ENCODE measurements around the gene CDK8.
"Not testable (repeated sequence)": the region's sequence is repeated elsewhere in the genome, so short reads cannot be mapped to it uniquely, and the experiment has no call there.

Gene CDK8

GRCh38 chr13:26253262-26253786, 605 bp upstream of the CDK8 start:
- no peak for DNase-seq (ENCODE audit: low spot score)

- peak; percentile 39 for DNase-seq (ENCODE audit: low spot score)
Observed at GRCh38 chr13:26254583-26255111, 718 bp downstream of the CDK8 start.

GRCh38 chr13:26255115-26255514, 1.2 kb downstream of the CDK8 start:
- no peak for DNase-seq (ENCODE audit: low spot score)

DNA sequence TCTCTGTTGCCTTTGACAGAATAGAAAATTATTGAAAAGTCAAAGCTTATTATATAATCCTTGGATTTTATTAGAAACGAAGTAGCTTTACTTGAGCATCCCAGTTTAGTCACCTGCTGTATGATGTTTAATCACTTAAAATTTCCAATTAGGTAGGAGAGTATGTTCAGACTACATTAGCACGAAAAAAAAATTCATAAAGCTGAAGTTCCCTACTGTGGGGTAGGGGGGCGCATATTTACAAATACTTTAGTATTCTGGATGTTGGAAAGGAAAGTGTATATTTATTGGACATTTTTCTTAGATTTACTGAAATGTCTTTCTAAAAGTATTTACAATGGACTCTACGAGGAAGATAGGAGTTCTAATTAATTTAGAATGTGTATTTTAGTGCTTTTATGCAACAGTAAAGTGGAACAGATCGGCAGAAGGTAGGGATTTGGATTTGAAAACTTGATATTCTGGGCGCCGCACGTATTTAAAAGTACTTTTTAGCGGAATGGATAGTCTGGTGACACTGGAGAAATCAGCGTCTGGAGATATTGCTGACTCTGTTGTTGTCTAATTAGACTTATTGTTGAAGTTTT, 1.9 kb downstream of the CDK8 start:
- DNase-seq (ENCODE audit: low spot score), result no peak

- DNase-seq (ENCODE audit: low spot score), result no peak
Observed at GRCh38 chr13:26257049-26257448, 3.1 kb downstream of the CDK8 start.

GRCh38 chr13:26259634-26260033, 5.7 kb downstream of the CDK8 start:
- no peak for DNase-seq (ENCODE audit: low spot score)

- DNase-seq (ENCODE audit: low spot score), result no peak
Observed at GRCh38 chr13:26262156-26262555, 8.2 kb downstream of the CDK8 start.

DNA sequence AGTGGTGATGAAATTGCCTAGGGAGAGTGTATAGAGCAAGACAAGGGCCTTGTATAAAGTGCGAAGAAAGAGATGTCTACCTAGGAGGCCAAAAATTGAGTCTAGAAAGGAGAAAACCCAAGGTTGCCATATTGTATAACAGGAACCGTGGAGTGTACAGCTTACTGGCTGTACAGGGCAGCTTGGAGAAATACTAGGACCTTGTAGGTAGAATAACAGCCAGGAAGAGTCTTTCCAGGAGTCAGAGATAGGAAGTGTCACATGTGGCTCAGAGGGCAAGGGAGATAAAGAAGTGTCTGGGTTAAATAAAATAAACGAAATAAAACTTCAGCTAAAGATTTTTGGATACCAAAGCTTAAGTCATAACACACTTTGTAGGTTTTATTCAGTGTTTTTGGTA, 12.4 kb downstream of the CDK8 start:
- DNase-seq (ENCODE audit: low spot score), result no peak

GRCh38 chr13:26270707-26271106, 16.8 kb downstream of the CDK8 start:
- no peak for DNase-seq (ENCODE audit: low spot score)

- no peak for DNase-seq (ENCODE audit: low spot score)
Observed at GRCh38 chr13:26272621-26273020, 18.7 kb downstream of the CDK8 start.

DNA sequence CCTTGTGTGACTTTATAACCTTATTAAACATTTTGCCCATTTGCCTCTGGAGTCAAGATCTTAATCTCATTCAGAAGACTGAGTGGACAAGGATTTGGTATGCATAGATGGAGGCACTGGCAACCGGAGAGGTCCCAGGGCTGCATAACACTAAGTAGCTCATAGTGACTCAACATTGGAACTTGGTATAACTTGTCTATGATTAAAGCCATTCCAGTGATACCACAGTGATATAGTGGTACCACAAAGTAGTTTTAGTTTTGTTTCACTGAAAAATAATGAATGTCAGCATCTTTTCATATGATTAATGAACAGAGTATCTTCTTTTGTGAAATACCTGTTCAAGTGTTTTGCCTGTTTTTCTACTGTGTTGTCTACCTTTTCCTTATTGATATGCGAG, 26.4 kb downstream of the CDK8 start:
- no peak for DNase-seq (ENCODE audit: low spot score)

- DNase-seq (ENCODE audit: low spot score), result peak; percentile 3
Observed at GRCh38 chr13:26280822-26281221, 26.9 kb downstream of the CDK8 start.

DNA sequence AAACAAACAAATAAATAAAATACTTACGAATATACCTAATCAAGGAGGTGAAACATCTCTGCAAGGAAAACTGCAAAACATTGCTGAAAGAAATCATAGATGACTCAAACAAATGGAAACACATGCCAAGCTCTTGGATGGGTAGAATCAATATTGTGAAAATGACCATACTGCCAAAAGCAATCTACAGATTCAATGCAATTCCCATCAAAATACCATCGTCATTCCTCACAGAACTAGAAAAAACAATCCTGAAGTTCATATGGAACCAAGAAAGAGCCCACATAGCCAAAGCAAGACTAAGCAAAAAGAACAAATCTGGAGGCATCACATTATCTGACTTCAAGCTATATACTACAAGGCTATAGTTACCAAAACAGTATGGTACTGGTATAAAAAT, 32.0 kb downstream of the CDK8 start:
- DNase-seq (ENCODE audit: low spot score), result not testable (repeated sequence)

- DNase-seq (ENCODE audit: low spot score), result not testable (repeated sequence)
Observed at GRCh38 chr13:26288838-26289237, 34.9 kb downstream of the CDK8 start.

- DNase-seq (ENCODE audit: low spot score), result no peak
Observed at GRCh38 chr13:26295812-26296211, 41.9 kb downstream of the CDK8 start.

DNA sequence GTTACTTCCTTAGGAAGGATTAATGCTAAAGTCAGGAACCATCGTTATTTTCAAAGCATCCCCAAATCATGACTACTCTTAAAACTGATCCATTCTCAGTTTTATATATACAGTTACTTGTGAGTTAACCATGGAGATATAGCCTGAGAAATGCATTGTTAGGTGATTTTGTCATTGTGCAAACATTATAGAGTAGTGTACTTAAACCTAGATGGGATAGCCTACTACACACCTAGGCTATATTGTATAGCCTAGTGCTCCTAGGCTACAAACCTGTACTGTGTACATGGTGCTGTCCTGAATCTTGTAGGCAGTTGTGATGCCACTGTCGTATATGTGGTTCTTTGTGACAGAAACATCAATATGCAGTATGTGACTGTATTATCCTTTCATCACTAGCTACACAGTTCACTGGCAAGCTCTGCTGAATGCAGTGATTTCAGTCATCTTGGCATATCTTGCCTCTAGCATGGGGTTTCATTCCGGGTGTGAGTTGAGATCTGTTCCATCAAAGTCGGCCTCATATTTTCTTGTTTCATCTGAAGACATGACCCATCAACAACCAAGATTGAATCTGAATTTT, 45.3 kb downstream of the CDK8 start:
- DNase-seq (ENCODE audit: low spot score), result no peak

GRCh38 chr13:26300140-26300539, 46.2 kb downstream of the CDK8 start:
- DNase-seq (ENCODE audit: low spot score), result no peak

- no peak for DNase-seq (ENCODE audit: low spot score)
Observed at GRCh38 chr13:26305676-26306075, 51.7 kb downstream of the CDK8 start.

DNA sequence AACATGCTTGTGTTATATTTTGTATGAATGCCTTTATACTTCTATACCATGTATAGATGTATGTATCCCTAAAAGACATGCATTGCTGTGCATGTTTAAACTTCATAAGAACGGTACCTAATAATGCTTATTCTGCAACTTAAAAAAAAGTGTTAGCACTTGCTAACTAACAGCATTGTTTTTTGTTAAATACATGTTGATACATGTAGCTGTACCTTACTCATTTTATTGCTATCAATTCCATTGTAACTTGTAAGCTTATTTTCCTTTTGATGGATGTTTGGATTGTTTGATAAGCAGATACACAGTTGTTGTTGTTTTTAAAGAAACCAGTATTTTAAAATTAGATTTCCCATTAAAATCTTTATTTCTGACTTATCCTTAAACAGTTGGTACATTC, 53.8 kb downstream of the CDK8 start:
- DNase-seq (ENCODE audit: low spot score), result no peak

GRCh38 chr13:26308250-26308649, 54.3 kb downstream of the CDK8 start:
- DNase-seq (ENCODE audit: low spot score), result no peak

GRCh38 chr13:26308836-26309235, 54.9 kb downstream of the CDK8 start:
- DNase-seq (ENCODE audit: low spot score), result no peak

DNA sequence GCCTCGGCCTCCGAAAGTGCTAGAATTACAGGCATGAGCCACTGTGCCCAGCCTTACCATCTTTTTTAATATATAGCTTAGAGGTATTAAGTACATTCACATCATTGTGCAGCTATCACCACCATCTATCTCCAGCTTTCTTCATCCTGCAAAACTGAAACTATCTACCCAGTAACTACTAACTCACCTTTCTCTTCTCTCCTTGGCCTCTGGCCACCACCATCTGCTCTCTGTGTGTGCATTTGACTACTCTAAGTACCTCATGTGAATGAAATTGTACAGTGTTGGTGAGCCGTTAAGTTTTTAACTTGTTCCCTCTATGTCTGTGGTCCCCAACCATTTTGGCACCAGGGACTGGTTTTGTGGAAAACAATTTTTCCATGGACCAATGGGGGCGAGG, 56.1 kb downstream of the CDK8 start:
- no peak for DNase-seq (ENCODE audit: low spot score)

DNA sequence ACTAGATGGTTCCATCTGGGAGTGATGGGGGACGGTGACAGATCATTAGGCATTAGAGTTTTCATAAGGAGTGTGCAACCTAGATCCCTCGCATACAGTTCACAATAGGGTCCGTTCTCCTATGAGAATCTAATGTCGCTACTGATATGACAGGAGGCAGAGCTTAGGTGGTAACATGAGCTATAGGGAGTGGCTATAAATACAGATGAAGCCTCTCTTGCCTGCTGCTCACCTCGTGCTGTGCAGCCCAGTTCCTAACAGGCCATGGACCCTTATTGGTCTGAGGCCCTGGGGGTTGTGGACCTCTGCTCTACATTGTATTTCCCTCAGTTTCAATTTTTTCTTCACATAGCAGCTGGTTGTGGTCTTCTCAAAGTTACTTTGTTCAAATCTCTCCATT, 56.5 kb downstream of the CDK8 start:
- no peak for DNase-seq (ENCODE audit: low spot score)

- not testable (repeated sequence) for DNase-seq (ENCODE audit: low spot score)
Observed at GRCh38 chr13:26312019-26312418, 58.1 kb downstream of the CDK8 start.
